Stimulated activated naive CD8-positive, alpha-beta T cell treated with anti-CD3 and anti-CD28 coated beads, Interleukin-15, amount 100 ng/mL, for 72 hours (primary cell): ENCODE data around the gene PRAMEF18.
"Not testable (repeated sequence)": the region's sequence is repeated elsewhere in the genome, so short reads cannot be mapped to it uniquely, and the experiment has no call there.

Experiments used
- ATAC-seq: fragments of 150-1000 bp; cut with Tn5 transposase; 2 replicates; pipeline ENCODE4 v1.10.0; 2021; ENCODE audit warnings: mild to moderate bottlenecking, moderate library complexity
- DNase-seq, 2 donors: peaks; one replicate each; pipeline ENCODE4 v3.0.0; 2021 to 2022
- H3K27ac Mint-ChIP-seq, 2 donors: one replicate each; pipeline ENCODE4 v1.8.0; 2022; ENCODE audit warnings: mild to moderate bottlenecking in 2 of 2, mixed read lengths in 2 of 2, moderate library complexity in 2 of 2
- H3K27me3 Mint-ChIP-seq: one replicate; pipeline ENCODE4 v1.8.0; 2022; ENCODE audit warnings: mixed read lengths
- H3K4me1 Mint-ChIP-seq: one replicate; pipeline ENCODE4 v1.8.0; 2022; ENCODE audit warnings: mild to moderate bottlenecking, mixed read lengths
- H3K4me3 Mint-ChIP-seq, 2 donors: one replicate each; pipeline ENCODE4 v1.8.0; 2022; ENCODE audit warnings: mild to moderate bottlenecking in 2 of 2, mixed read lengths in 2 of 2, moderate library complexity in 1 of 2
- H3K9me3 Mint-ChIP-seq, 2 donors: one replicate each; pipeline ENCODE4 v1.8.0; 2022; ENCODE audit warnings: mixed read lengths in 2 of 2

The PRAMEF18 gene

GRCh38 chr1:13227271-13228055, 1.5 kb upstream of the PRAMEF18 start:
- not testable (repeated sequence) for H3K27me3 Mint-ChIP-seq, H3K4me3 Mint-ChIP-seq, ATAC-seq, DNase-seq, H3K9me3 Mint-ChIP-seq, H3K4me1 Mint-ChIP-seq
- H3K27ac Mint-ChIP-seq: peak overlapping the region in 1 of 2 donors; percentile 6

DNA sequence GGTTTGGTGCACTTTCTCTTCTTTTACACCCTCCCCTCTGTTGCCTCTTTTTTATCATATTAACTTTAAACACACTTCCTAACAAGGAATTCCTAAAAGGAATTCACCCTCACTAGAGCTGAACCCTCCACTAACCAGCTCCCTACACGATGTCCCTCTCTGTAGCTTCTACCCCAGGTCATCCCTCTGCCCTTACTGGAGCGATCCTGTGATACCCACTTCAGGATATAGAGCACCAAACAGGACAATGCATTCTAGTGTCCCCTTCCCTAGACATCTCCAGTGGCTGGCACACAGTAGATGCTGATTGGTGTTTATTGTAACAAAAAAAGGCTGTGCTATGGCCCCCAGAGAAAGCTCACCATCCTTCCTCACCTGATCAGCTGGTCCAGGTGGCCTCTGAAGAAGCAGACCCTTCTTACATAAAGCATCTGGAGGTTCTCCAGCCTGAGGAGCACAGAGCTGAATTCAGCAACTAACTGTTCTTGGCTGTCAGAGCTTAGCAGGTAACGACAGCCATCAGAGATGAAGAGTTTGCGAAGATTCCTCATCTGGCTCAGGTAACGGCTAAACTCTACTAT, 1.4 kb downstream of the PRAMEF18 start:
- ATAC-seq (no peak), DNase-seq (no peak)
- Mint-ChIP-seq H3K4me3 (no peak overlapping the region), H3K27ac (peak overlapping the region in 1 of 2 donors; percentile 3), H3K27me3 (no peaks in the 10 kb centered on the region), H3K4me1 (no peaks in the 10 kb centered on the region), H3K9me3 (no peaks in the 10 kb centered on the region)

GRCh38 chr1:13222788-13223187, 3.2 kb downstream of the PRAMEF18 start:
- not testable (repeated sequence) for H3K27me3 Mint-ChIP-seq, ATAC-seq, H3K4me1 Mint-ChIP-seq, H3K4me3 Mint-ChIP-seq, DNase-seq, H3K9me3 Mint-ChIP-seq, H3K27ac Mint-ChIP-seq

GRCh38 chr1:13219203-13219602, 6.8 kb downstream of the PRAMEF18 start:
- not testable (repeated sequence) for H3K9me3 Mint-ChIP-seq, ATAC-seq, DNase-seq, H3K27me3 Mint-ChIP-seq, H3K4me1 Mint-ChIP-seq, H3K4me3 Mint-ChIP-seq, H3K27ac Mint-ChIP-seq

DNA sequence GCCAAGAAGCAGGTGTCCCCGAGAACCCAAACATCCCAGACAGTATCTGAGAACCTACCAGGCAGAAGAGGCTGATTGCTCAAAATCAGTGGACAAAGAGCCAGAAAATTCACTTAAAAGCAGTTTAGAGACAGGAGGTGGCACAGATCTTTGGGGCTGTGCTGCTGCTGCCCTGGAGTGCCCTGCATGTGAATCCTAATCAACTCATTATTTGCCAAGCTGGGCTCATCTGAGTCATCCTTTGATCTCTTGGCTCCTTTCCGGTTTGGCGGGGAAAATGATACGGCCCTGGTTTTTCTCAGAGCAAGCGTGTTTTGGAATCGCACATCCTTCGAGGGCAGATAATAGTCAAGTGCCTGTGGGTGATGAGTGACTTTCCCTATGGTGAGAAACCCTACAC, 9.3 kb downstream of the PRAMEF18 start:
- DNase-seq, H3K9me3 Mint-ChIP-seq, ATAC-seq, H3K4me1 Mint-ChIP-seq, H3K27ac Mint-ChIP-seq, H3K4me3 Mint-ChIP-seq, H3K27me3 Mint-ChIP-seq: not testable (repeated sequence)

- H3K27me3 Mint-ChIP-seq, H3K4me3 Mint-ChIP-seq, H3K27ac Mint-ChIP-seq, ATAC-seq, DNase-seq, H3K4me1 Mint-ChIP-seq, H3K9me3 Mint-ChIP-seq: not testable (repeated sequence)
Measured at GRCh38 chr1:13208712-13209111, 17.2 kb downstream of the PRAMEF18 start.

DNA sequence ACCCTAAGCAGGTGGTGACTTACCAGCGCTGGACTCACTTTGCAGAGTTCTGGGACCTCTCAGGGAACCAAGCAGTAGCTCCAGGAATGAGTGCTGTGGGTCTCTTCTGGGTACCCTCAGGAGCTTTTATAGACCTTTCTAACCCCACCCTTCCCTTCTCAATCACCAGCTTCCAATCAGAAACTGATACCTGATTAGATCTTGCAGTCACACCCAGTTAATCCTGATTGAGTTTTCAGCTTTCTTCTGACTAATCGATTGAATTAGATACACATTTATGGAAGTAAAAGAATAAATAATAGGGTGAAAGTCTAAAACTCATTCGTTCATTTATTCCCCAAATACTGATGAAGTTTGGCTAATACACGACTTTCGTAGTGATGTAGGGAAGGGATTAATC, 24.6 kb downstream of the PRAMEF18 start, which contains the start of gene PRAMEF13:
TSS of gene PRAMEF13 (minus strand) at position 101 of the 400 bp plus-strand sequence. CDS start 1,820 bp downstream, outside the sequence.
- not testable (repeated sequence) for ATAC-seq, H3K27me3 Mint-ChIP-seq, H3K4me3 Mint-ChIP-seq

More for the DNA sequence above, 24.6 kb downstream of the PRAMEF18 start, which contains the start of gene PRAMEF13:
- H3K4me1 Mint-ChIP-seq, H3K9me3 Mint-ChIP-seq, DNase-seq, H3K27ac Mint-ChIP-seq: not testable (repeated sequence)
